GM21529 (cell line): ENCODE results near the gene RCSD1.
"Not testable (repeated sequence)": the region's sequence is repeated elsewhere in the genome, so short reads cannot be mapped to it uniquely, and the experiment has no call there.

Source experiments
- ATAC-seq: cut with Tn5 transposase; IDR thresholded peaks from one replicate; pipeline ENCODE4 v1.9.1; 2021; ENCODE audit not compliant: unreplicated experiment

The RCSD1 gene

GRCh38 chr1:167710836-167711235, 80.8 kb downstream of the RCSD1 start:
- ATAC-seq, result no peak

DNA sequence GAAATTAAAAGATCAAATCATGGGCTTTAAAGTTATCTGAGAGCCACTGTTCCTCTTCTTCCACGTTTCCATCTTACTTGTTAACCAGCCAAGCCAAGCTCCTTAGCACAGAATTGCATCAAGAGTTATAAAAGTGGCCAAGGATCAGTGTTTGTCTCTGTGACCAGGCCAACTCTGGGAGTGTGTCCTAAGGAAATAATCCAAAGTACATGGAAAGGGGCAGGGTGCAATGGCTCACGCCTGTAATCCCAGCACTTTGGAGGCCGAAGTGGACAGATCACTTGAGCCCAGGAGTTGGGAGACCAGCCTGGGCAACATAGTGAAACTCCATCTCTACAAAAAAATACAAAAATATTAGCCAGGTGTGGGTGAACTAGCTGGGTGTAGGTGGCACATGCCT, 81.8 kb downstream of the RCSD1 start:
- no peak for ATAC-seq

DNA sequence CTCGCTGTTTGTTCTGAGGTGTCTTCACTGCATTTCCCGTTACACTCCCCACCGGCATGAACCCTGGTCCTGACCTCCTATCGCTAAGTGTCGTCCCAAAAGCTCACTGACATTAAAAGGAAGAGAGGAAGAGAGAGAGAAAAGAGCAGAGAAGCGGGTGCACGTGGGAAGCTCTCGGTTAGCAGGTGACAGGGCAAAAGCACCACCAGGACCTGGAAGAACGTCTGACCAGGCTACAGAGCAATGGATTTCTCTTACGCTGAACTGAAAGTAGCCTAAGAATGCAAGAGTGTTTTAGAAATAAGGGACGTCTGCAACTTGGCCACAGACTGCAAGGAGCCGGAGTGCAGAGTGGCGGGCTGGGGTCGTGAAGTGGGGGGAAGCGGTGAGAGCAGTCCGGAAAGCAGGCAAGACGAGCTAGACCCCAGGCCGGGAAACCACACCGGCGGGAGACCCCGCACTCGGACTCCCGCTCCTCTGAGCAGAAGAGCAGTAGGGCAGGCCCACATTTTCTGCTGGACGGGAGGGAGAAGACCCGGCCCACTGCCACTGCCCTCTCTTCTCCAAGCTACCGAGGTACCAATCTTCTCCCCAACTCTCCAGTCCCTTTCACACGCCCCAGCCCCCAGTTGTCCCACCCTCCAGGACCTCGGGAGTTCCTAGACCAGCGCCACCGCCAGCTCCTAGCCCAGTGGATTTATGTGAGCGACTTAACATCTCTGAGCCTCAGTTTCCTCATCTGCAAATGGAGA, 83.5 kb downstream of the RCSD1 start:
- ATAC-seq, result no peak

DNA sequence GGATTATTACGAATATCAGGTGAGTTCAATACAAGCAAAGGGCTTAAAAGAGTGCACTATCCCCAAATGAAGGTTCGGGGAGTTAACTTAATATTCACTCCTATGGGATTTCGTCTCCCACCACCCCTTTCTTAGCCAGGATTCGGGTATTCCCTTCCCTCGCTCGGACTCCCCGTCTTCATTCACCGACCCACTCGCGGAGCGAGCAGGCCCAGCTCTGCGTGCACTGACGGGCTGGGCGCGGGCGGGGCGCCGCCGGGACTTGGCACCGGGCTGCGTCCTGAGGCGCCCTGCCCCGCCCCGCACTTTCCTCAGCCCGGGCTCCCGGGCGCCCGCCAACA, 84.0 kb downstream of the RCSD1 start:
- ATAC-seq, result peak; percentile 48

DNA sequence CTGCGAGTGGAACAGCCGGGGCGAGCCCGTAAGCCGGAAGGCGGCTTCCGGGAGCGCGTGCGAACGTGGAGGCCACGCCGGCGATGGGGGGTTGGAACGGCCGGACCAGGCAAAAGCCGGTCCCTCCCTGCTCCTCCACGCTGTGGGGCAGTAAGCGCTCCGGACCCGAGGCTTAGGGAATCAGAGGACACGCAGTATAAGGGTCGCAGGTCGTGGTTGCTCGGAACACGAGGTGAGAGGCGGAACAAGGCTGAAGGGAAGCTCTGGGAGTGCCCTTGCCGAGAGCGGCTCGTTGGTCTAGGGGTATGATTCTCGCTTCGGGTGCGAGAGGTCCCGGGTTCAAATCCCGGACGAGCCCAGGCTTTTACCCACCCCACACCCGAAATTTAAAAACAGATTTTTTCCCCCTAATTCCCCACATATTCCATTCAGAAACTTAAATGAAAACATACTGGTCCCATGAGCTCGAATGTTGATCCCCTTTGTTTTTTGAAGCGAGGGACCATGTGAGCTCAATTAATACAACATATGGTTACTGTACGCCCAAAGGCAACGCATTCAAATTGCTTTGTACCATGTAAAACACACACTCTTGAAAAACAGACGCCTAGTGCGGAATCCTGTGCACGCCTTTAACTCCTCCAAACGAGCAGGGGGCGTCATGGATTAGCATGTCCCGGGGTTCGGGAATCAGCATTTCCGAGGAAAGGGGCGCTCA, 84.6 kb downstream of the RCSD1 start:
- ATAC-seq, result peak; percentile 44

GRCh38 chr1:167715157-167715999, 85.3 kb downstream of the RCSD1 start:
- peak; percentile 29 for ATAC-seq

DNA sequence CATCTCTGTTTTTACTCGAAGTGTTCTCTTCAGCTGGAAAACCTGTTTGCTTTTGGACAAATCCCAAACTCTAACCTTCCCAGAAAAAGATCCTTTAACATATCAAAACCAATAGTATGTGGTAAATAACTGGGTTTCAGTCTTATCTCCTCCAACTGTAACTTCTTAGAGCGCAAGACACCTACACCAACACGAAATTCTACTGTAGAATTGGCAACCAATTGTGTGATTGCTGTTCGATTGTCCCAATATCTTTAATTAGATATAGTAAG, 85.9 kb downstream of the RCSD1 start:
- no peak for ATAC-seq

GRCh38 chr1:167717351-167717750, 87.3 kb downstream of the RCSD1 start:
- no peak for ATAC-seq

- ATAC-seq, result no peak
These were observed 89.1 kb downstream of the RCSD1 start for GRCh38 chr1:167718914-167719691.

DNA sequence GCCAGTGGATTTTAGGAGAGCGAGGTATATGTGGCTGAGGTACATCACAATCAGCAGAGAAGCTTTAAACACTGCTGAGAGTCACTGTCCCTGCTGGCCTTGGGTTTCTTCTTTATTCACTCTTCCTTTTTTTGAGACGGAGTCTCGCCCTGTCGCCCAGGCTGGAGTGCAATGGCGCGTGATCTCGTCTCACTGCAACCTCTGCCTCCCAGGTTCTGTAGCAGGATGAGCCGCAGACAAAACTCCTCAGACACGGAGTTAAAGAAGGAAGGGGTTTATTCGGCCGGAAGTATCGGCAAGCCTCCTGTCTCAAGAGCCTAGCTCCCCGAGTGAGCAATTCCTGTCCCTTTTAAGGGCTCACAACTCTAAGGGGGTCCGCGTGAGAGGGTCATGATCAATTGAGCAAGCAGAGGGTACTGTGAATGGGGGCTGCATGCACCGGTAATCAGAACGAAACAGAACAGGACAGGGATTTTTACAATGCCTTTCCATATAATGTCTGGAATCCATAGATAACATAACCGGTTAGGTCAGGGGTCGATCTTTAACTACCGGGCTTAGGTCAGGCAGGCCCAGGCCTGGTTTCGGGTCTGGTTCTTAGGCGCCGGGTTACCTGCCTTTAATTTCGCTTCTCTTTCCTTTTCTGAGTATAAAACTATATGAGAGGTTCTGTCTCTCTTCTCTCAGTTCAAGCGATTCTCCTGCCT, 89.8 kb downstream of the RCSD1 start:
- ATAC-seq, result not testable (repeated sequence)

DNA sequence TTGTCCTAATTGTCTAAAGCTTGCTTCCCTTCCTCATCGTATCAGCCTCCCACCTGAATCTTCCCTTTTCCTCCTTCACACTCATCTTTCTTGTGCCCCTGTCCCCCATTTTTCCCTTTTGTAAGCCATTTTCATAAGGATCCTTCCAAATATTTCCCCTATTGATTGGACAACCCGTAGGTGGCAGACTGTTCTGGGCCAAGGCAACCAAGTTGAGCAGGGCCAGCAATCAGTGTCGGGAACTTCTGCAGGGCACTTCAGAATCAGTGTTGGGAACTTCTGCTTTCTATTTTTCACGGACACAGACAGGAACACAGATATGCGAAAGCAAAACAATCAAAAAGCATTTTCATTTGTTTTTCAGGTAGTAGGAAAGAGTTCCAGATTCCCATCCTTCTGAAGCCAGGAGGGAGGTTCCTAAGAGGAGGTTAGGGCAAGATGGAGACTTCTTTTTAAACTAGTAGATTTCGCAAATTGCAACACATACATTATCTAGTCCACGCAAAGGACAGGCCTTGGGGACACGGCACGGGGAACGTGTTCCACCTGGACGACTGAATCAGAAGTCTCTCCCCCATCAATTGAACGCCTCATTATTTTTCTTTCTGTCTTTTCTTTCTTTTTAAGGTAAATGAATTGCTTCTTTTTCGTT, 91.1 kb downstream of the RCSD1 start:
- ATAC-seq, result no peak

DNA sequence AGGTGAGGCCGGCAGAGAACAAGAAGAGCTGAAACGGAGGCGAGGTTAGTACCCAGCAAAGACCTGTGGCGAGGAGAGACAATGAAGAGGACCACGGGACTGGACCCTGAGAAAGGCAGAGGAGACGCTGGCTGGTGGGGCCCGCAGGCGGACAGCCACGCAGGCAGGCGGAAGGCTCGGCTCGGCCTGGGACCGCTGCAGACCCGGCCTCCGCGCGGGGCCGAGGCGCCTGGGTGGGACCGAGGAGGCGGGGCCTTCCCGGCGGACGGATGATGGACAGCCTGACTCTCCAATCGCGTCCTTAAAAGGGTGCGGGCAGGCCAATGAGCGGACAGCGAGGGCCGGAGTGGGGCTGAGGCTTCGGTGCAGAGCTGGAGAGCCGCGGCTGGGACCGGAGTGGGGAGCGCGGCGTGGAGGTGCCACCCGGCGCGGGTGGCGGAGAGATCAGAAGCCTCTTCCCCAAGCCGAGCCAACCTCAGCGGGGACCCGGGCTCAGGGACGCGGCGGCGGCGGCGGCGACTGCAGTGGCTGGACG, 91.7 kb downstream of the RCSD1 start, which contains the start of gene MPZL1:
TSS of gene MPZL1 (plus strand) at position 366 of the 535 bp plus-strand sequence. CDS start 170 bp downstream, outside the sequence.
- peak; percentile 87 for ATAC-seq

- ATAC-seq, result peak; percentile 27
These were observed 92.3 kb downstream of the RCSD1 start for GRCh38 chr1:167722152-167722869.

- no peak for ATAC-seq
These were observed 92.8 kb downstream of the RCSD1 start for GRCh38 chr1:167722870-167723251.

GRCh38 chr1:167723707-167724323, 93.8 kb downstream of the RCSD1 start:
- no peak for ATAC-seq

DNA sequence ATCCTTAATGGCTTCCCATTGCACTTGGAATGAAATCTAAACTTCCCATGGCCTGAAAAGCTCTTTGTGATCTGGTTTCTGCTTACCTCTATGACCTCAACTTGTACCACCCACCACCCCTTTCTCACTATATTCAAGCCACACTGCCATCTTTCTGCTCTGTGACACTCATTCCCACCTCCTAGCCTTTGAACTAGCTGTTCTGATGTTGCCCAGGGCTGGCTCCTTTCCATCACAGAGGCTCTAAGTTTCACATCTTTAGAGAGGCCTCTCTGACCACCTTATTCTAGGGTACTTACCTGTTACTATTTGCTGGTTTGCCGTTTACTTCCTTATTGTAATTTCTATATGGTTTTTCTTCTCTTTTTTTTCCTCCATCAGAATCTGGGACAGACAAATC, 96.0 kb downstream of the RCSD1 start:
- ATAC-seq, result no peak

DNA sequence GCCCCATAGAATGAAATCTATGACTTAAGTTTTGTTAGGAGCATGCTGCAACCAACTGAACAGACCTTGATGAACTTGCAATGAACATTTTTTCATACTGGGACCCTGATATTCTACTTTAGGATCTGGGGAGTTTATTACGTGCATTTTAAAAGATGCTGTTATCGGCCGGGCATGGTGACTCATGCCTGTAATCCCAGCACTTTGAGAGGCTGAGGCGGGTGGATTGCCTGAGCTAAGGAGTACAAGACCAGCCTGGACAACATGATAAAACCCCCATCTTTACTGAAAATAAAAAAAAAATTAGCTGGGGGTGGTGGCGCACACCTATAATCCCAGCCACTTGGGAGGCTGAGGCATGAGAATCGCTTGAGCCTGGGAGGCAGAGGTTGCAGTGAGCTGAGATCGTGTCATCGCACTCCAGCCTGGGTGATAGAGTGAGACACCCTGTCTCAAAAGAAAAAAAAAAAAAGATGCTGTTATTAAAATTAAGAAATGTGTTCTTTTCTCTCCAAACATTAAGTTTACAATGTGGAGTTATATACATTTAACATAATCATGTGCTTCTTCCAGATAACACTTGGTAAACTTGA, 98.9 kb downstream of the RCSD1 start:
- no peak for ATAC-seq

DNA sequence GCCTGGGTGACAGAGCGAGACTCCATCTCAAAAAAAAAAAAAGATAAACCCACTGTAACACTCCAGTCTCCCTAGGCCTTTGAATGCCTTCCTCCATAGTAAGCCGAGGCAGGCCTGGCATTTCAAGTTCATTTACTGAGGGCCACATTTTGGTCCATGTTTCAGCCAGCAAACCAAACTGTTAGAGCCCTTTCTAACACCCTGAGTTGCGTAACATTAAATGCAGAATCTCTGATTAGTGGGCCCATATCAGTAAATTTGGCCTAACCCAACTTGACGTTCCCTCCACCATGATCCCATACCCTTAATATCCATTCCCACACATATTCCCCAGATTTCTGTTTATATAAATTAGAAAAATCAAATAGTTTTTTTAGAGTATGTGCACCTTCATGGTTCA, 104.2 kb downstream of the RCSD1 start:
- ATAC-seq, result no peak
